OCI-M1 (cell line): Measurements from ENCODE around the gene C10orf90.

Experiments used
- DNase-seq: peaks from one replicate; lab custom pipeline; 2025; lab: John Stamatoyannopoulos, UW

Gene C10orf90

DNA sequence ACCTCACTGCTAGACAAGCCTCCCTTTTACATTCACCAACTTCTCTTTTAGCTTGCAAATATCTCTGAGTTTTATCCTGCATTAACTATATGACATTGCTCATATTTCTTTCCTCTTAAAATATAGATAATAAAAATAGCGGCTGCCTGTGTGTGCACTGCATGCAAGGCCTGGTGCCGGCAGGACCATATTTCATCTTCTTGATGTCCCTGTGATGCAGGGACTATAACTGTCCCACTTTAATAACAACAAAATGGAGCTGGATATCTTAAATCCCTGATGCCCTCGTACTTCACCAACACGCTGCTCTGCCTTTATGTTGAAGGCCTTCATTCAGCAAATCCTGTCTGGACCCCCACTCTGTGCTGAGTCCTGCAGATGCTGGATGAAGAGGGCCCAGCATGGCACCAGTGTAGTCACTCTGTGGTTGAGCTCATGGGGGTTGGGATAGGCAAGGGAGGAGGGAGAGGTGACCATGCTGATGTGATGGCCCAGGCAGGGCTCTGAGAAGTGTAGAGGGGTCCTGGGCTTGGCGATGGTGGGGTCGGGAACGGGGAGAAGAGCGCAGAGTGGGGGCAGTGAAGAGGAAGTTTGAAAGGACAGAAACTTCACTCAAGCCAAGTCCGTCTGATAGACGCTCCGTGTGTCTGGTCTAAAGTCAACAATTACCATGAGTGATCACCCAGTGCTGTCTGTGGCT is 40.4 kb downstream of the C10orf90 start:
- no peak for DNase-seq

DNA sequence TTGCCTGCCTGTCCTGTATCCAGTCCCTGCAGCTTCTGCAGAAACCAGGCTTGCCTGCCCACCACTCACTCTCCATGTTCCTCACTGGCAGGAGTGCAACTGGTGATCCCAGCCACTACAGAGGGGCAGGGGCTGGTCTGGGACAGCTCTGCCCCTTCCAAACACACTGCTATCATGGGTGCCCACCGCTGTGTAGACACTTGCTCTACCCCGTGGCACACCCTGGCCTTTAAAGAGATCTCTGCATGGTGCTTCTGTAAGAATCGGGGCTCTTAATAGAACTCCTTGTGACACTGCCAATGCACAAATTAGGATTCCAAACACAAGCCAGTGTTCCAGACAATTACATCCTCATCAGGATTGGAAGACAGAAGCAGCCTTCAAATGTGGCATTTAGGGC is 41.7 kb downstream of the C10orf90 start:
- no peak for DNase-seq

DNA sequence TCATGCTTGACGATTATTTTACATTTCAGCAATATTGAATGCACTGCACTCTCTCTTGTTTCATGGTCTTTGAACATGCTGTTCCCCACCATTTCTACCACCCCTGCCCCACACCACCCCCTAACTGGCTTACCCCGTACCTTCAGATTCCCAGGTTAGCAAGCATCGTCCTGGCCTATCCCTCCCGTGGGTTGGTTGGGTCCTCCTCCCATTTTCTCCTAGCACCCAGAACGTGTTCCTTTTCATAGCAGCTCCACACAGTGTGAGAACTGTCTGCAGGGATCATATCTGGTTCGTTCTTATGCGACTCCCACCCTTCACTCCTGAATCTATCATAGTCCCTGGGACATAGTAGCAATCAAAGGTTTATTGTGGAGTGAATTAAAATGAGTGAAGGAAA is 48.6 kb downstream of the C10orf90 start:
- DNase-seq, result no peak

DNA sequence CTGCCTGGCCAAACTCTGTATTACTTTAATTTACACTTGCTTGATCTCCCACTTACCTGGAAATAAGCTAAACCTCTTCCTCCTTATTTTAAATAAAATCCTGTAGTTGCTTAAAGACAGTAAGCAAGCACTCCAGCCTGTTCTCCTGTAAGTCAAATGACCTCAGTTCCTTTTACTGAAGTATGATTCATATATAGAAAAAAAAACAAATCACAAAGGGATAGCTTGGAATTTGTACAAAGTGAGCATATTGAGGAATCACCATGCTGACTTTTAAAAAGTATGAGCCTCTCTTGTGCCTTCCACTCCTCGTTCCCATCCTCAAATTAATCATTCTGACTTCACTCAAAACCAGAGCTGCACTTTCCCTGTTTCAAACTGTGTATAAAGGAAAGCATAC is 52.0 kb downstream of the C10orf90 start:
- DNase-seq, result no peak

DNA sequence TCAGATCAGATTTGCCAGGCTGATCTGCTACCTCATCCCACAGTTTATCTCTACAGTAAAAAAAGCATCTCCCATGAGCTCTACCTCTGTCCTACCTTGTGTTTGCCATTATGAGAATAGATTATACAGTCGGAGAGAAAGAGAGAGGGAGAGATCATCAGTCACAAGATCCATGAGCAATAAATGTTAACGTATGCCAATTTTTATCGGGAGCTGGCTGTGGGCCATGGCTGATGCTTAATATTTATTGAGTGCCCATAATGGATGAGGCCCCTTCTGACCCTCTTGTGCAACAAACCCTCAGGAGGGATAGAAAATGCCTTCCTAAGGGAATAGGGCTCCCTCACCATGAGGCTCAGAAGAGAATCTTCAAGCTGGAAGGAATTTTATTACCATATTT is 52.8 kb downstream of the C10orf90 start:
- no peak for DNase-seq

DNA sequence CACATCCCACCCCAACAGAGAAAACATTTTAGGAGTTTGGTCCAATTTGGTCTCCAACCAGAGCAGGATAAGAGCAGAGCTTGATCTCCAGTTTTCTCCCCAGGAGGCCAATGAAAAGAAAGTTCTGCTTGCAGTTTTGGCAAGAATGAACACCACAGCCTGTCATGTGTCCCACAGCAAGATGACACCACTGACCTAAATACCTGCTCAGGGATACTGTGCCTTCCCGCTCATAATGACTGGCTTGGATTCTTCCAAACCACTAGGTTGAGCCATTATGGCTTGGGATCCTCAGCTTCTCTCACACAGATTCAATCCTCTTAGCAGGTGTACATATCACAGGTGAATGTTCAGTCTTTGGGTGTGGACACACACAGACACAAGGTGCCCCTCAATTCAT is 53.3 kb downstream of the C10orf90 start:
- DNase-seq, result no peak

DNA sequence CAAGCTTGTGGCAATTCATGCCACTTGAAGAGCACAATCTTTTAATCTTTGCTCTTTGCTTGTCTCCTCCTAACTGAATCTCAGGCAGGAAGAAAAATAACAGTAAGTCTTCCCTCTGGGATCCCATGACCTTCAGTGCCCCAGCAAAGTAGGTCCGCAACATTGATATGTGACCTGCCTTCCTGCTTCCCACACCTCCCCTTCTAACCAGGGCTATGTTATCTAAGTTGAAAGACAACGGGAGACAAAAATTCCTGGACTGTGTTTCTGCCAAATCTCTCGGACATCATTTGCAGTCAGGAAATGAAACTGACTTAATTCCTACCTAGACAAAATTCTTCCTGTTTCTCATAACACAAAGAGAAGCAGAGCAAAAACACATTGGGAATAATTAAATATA is 53.8 kb downstream of the C10orf90 start:
- DNase-seq, result no peak

DNA sequence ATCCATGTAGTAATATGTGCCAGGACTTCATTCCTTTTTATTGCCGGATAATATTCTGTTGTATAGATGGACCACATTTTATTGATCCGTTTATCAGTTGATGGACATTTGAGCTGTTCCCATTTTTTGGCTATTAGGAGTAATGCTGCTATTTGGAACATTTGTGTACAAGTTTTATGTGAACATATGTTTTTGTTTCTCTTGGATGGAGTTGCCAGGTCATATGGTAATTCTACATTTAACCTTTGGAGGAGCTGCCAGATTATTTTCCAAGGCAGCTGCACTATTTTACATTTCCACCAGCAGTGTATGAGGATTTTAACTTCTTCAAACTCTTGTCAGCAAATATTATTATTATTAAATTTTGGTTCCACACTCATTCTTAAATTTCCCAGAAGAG is 59.2 kb downstream of the C10orf90 start:
- DNase-seq, result no peak

DNA sequence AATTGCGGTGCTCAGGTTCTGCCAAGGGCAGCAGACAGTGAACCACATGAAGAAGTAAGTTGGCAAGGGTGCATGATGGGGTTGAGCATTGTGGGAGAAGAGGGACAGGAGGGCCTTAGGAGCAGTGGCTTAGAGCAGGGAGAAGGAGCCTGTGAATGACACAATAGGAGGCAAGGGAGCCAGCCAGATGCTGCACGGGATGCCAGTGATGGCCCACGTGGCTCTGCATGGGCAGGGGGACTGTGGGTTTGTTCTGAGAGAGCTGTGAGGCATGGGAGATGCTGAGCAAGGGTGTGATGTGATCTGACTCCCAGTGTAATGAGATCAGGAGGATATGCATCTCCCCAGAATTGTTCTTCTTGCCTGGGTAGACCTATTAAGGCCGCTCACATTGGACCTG is 60.9 kb downstream of the C10orf90 start:
- DNase-seq, result no peak

DNA sequence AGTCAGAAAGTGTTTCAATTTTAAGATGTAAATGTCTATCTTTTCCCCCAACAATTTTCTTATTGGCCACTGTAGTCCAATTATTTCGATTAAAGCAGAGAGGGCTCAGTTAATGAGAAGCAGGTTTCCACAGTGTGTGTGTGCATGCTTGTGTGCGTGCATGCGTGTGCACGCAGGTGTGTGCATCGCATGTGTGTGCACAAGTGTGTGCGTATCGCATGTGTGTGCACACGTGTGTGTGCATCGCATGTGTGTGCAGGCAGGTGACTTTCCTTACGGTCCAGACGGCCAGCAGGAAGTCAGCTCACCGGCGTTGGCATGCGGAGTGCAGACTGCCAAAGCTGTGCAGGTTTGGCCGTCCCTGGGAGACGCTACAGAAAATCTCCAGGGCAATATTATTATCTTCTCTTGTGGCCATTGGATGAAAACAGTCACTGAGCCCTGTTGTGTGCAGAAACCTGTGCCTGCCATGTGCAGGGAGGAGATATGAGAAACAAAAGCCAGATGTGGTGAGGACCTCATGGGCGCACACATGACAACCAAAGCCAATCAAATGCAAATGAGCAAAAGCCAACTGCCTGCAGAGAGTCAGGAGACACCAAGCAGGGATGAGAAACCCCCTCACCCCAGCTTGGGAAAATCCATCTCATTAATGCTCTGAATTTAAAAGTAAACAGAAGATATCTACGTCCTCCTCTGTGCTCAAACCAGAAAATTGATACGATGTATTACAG is 70.4 kb downstream of the C10orf90 start:
- peak; percentile 69 for DNase-seq

DNA sequence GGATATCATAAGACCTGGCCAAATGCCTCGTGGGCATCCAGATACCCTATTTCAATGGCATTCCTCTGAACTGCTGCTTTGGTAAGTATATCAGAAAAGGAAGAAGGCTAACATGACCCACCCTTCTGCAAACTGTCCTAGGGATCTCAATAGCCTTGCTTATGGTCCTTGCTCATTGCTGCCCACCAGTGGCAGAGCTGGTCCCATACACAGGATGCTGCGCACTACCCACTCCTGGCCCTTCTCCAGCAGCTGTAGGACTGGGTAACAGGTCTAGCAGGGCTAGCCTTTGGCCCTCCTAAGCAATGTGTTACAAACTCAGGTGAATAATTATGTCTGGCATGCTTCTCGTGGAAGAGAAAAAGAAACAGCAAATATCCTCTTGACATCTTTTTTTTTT is 72.5 kb downstream of the C10orf90 start:
- peak; percentile 76 for DNase-seq

DNA sequence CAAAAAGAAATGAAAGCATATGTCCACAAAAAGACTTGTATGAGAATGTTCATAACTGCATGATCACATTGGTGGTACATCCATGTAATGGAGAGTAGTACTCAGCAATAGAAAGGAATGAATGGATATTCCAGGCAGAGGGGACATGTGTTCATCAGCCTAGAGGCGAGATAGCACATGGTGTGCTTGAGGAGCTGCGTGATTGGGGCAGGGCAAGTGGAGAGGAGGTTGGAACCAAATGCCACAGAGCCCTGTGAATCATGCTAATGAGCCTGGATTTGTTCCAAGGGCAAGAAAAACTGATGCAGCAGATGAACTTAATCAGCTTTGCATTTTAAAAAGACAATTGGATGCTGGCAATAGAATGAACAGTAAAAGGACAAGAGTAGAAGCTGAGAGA is 73.3 kb downstream of the C10orf90 start:
- no peak for DNase-seq

DNA sequence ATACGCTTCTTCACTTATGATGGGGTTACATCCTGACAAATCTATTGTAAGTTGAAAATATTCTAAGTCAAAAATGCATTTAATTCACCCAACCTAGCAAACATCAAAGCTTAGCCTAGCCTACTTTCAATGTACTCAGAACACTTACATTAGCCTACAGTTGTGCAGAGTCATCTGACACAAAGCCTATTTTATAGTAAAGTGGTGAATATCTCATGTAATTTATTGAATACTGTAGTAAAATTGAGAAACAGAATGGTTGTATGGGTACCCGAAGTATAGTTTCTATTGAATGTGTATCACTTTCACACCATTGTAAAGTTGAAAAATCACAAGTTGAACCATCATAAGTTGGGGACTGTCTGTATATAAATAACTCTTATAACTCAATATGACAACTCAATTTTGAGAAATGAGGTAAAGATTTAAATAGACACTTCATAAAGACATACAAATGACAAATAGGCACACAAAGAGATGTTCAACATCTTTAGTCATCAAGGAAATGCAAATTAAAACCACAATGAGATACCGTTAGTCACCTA is 73.9 kb downstream of the C10orf90 start:
- DNase-seq, result no peak

DNA sequence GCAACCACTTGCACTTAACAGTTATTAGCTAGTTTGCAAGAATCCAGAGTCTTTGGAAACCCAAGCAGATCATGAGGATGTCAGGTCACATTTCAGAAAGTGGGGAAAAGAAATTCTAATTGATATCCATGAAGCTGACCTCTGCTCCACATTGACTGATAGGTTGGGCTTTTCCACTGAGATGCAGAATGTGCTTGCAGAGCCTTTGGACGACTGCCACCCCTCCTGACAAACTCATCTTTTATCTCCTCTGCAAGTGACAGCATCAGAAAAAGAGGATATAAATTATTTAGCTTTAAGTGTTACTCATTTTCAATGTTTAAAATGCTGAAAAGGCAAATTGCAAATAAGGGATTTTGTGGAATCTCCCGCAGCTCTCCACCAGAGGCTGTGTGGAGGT is 75.3 kb downstream of the C10orf90 start:
- peak; percentile 7 for DNase-seq

DNA sequence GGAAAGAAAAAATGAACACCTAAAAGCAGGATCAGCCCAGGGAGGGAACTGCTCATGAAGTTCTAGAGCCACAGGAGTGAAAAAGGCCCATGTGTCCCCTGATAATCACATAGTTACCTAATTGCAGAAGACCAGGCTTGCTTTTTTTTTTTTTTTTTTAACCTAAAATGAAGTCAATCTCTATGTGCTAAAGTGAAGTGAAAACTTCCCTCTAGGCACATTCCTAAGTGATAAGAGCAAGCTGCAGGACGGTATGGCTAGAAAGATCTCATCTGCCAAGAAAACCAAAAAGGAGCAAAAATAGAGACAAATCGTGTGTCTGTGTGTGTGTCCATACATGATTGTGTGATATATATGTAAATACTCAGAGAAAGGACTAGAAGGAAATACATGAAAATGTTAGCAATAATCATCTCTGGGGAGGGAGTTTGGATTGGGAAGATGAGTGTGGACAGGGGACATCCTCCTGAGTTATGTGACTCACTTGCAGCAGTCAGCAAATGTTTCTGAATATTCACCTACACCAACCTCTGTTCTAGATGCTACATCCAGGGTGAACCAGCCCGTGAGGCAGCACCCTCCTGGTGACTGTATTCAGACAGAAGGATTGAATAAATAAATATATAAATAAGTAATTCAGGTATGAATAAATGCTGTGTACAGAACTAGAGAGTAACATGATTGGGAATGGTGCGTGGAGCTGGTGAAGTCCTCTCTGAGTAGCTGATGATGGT is 76.4 kb downstream of the C10orf90 start:
- DNase-seq, result no peak

DNA sequence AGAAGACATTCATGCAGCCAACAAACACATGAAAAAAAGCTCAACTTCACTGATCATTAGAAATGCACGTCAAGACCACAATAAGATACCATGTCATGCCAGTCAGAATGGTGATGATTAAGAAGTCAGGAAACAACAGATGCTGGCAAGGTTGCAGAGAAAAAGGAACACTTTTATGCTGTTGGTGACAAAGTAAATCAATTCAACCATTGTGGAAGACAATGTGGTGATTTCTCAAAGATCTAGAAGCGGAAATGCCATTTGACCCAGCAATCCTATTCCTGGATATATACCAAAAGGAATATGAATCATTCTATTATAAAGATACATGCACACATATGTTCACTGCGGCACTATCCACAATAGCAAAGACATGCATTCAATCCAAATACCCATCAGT is 77.6 kb downstream of the C10orf90 start:
- DNase-seq, result no peak

DNA sequence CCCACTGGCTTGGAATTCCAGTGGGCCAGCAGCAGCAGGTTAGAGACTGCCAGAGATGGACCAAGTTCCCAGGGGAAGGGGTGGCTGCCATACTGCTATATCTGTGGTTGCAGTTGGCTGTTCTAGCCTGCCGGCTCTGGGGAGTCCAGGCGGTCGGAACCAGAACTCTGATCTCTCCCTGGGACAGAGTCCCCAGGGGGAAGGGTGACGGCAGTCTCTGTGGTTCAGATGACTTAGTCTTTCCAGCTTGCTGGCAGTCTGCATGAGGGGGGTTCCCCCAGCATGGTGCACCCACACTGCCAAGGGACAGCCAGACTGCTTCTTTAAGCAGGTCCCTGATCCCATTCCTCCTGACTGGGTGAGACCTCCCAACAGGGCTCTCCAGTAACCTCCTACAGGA is 82.5 kb downstream of the C10orf90 start:
- no peak for DNase-seq

DNA sequence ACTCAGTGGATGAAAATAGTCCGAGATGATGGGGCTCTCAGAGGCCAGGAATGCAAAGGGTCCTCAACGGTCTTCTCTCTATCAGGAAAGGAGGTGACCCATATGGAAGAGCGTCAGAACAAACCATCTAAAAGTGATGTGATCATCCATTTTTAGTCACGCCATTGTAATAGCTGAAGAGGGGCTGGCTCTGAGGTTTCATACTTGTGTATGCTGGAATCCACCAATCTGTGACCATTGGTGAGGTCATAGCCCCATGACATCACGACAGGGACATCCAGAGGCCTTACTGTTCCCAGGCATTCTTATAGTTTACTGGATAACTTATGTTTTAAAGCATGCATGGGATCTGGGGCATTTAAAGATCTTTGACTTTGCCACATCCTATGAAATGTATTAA is 83.6 kb downstream of the C10orf90 start:
- no peak for DNase-seq

DNA sequence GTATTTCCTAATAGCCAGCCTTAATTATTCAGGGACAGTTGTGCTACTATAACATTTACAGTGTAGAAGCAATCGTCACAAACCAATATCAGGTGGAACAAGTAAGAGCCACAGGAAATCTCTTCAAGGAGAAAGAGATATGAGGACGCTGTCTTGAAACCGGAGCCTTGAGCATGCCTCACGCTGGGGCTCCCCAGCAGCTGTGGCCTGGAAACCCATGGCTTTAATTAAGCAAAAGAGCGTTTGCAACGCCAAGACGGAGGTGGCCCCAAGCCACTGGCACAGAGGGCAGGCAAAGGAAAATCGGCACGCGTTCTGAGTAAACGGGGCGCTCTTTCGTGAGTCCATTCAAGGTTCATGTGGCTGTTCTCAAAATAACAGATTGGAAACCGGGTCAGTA is 84.4 kb downstream of the C10orf90 start:
- no peak for DNase-seq

DNA sequence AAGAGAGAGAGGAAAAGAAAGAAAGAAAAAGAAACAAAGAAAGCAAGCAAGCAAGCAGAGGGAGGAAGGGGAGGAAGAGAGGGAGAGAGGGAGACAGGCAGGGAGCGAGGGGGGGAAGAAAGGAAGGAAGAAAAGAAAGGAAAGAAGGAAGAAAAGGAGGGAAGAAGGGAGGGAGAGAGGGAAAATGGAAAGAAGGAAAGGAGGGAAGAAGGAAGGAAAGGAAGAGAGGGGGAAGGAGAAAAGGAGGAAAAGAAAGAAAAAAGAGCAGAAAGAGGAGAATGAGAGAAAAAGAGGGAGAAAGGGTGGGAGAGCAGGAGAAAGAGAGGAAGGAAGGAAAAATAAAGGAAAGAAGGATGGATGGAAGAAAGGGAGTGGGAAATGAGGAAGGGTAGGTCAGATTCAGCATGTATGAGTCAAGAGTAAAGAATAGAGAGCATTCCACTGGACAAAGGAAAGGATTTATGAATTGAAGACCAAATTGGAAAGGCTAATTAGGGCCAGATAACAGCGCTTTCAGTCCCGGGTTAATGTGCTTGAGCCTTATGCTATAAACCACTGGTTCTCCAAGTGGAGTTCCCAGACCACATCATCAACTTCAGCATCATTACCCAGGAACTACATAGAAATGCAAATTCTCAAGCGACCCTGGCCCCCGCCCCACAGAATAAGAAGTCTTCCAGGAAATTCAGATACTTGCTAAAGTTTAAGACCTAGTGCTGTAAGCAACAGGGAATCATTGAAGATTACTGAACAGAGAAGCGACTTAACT is 85.1 kb downstream of the C10orf90 start:
- DNase-seq, result no peak

DNA sequence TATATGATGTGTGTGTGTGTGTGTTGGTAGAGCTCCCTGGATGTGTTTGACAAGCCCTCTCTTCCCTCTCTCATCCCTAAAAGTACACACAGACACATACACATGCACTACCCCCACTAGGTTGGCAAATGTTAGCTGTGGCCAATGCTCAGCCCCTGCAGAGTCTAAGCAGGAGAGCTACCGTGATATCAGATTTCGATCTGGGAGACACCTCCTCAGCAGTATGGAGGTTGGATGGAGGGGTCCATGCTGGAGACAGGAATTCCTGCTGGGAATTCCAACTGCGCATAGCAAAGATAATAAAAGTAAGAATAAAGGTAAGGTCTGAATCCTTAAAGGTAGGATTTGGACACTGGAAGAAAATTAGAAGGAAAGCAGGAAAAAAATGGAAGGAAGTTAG is 85.7 kb downstream of the C10orf90 start:
- no peak for DNase-seq

DNA sequence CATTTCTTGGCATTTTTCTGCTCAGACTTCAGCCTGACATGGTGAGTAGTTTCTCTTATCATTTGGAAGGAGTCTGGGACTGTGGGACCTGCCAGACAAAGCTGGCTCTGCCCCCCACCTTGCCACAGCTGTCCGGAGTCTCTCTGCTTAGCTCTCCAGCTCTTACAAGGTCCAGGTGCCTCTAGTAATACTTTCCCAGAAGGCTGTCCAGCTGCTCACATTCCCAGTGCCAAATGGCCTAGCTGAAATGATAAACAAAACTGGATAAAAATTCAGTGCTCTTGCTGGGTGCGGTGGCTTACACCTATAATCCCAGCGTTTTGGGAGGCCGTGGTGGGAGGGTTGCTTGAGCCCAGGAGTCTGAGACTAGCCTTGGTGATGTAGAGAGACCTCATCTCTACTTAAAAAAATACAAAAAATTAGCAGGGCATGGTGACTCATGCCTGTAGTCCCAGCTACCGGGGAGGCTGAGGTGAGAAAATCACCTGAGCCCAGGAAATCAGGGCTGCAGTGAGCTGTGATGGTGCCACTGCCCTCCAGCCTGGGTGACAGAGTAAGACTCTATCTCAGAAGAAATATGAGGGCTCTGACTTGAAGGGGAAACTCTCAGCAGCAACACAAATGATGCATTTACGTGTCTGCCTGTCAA is 86.8 kb downstream of the C10orf90 start:
- DNase-seq, result no peak
